OCI-LY3 (cell line): ENCODE data around the gene ADCY6.

Experiments used
- CTCF ChIP-seq: fragments of 200-600, 300-600 bp; sonication (generic); IDR thresholded peaks from 2 replicates; pipeline ENCODE4 v1.5.1; 2014; ENCODE audit warnings: antibody characterized with exemption, low read length, low read depth
- EZH2phosphoT487 ChIP-seq: fragments of 200-600 bp; shearing (Covaris generic); IDR thresholded peaks from 2 replicates; pipeline ENCODE4 v1.6.1; 2018; ENCODE audit warnings: antibody characterized with exemption, mixed run types, low read depth

- TF ChIP-seq CTCF: no peak
- TF ChIP-seq EZH2phosphoT487: no peak
Observed at GRCh38 chr12:48807981-48808380, 19.1 kb upstream of the ADCY6 start.
